Lower lobe of right lung (tissue), 2 donors: ENCODE measurements around the gene RND2. TPM values are rescaled to one million over a fixed set of nuclear protein-coding genes. Genes with fewer than 3 reads are reported as not detected.
"Not testable (repeated sequence)": the region's sequence is repeated elsewhere in the genome, so short reads cannot be mapped to it uniquely, and the experiment has no call there.

Experiments
- ATAC-seq, 2 donors: fragments of 200-7000 bp; cut with Tn5 transposase; one replicate each; pipeline ENCODE4 v1.9.1; 2020 to 2022; ENCODE audit warnings: mild to moderate bottlenecking in 2 of 2, moderate library complexity in 2 of 2
- DNase-seq: peaks from one replicate; pipeline ENCODE4 v3.0.0-alpha.2; 2020
- H3K27ac ChIP-seq: fragments of 200-600 bp; one replicate; pipeline ENCODE4 v1.8.0; 2022
- H3K27me3 ChIP-seq: fragments of 200-600 bp; one replicate; pipeline ENCODE4 v1.8.0; 2022; ENCODE audit warnings: low read depth
- H3K36me3 ChIP-seq: fragments of 200-600 bp; one replicate; pipeline ENCODE4 v1.8.0; 2022; ENCODE audit warnings: mild to moderate bottlenecking
- H3K4me1 ChIP-seq: fragments of 200-600 bp; one replicate; pipeline ENCODE4 v1.8.0; 2022
- H3K4me3 ChIP-seq: fragments of 200-600 bp; one replicate; pipeline ENCODE4 v1.8.0; 2022; ENCODE audit warnings: mild to moderate bottlenecking
- H3K9me3 ChIP-seq: fragments of 200-600 bp; one replicate; pipeline ENCODE4 v1.8.0; 2022
- intact Hi-C: fragments of 100-400 bp; cut with DNase I; formaldehyde crosslinking; loops from one replicate; pipeline ENCODE4 v1.11.0; 2022
- total RNA-seq: library from RNA; stranded (reverse); fragmentation: NEBNext Ultra II Directional; extraction: Animal tissue kit (Norgen Biotek cat#: 25700); gene quantifications from one replicate; pipeline ENCODE4 v1.2.1, GENCODE V29; 2021
- TF ChIP-seq, protein P1 (sequence below): fragments of 200-600 bp; IDR thresholded peaks from one replicate; pipeline ENCODE4 v1.8.0; 2022; ENCODE audit warnings: antibody characterized with exemption, mild to moderate bottlenecking
- donor health status: DM: no; HTN: yes; CAD: no; lungs with severe emphysema.

The RND2 gene
- total RNA-seq, 1 donor from 2014 or later, result 0.53 TPM

DNA sequence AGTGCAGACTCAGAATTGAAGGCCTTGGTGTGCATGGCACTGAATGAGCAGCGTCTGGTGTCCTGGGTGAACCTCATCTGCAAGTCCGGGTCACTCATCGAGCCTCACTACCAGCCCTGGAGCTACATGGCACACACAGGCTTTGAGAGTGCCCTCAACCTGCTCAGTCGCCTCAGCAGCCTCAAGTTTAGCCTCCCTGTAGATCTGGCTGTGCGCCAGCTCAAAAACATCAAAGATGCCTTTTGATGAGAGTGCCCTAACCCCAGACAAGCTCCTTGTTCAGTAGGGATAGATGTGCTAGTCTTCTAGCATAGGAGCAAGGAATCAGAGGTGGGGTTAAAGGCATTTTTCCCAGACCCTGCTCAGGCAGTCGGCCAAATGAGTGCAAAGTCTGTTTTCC lies 33.6 kb upstream of the RND2 start:
- Histone ChIP-seq H3K36me3 (peaks cover 75% of the 10 kb centered on the region), H3K27me3 (no peaks in the 10 kb centered on the region), H3K4me1 (no peaks in the 10 kb centered on the region), H3K4me3 (no peak overlapping the region), H3K9me3 (no peaks in the 10 kb centered on the region), H3K27ac (no peak overlapping the region)
- ATAC-seq (no peak), DNase-seq (no peak)
- TF ChIP-seq, protein P1, sequence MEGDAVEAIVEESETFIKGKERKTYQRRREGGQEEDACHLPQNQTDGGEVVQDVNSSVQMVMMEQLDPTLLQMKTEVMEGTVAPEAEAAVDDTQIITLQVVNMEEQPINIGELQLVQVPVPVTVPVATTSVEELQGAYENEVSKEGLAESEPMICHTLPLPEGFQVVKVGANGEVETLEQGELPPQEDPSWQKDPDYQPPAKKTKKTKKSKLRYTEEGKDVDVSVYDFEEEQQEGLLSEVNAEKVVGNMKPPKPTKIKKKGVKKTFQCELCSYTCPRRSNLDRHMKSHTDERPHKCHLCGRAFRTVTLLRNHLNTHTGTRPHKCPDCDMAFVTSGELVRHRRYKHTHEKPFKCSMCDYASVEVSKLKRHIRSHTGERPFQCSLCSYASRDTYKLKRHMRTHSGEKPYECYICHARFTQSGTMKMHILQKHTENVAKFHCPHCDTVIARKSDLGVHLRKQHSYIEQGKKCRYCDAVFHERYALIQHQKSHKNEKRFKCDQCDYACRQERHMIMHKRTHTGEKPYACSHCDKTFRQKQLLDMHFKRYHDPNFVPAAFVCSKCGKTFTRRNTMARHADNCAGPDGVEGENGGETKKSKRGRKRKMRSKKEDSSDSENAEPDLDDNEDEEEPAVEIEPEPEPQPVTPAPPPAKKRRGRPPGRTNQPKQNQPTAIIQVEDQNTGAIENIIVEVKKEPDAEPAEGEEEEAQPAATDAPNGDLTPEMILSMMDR, result no peak
- intact Hi-C loops, result no loop called here

DNA sequence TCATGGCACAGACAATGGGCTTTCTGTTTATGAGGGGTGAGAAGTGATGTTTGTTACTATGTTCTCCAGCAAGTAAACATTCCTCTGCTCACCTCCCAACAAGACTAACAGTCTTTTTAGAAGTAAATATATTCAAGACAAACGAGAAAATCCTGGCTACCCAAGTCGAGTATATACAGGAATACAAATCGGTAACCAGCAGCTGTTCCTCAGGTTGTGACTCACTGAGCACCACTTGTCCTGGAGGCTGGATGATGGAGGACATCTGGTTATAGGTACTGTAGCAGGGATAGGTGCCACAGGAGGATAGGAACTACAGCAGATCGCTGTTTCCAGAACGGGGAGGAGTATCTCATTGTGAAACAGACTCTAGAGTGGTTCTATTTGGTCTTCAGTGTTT lies 32.2 kb upstream of the RND2 start:
- peaks cover 10% of the 10 kb centered on the region for H3K4me1 ChIP-seq
- peaks cover 61% of the 10 kb centered on the region for H3K36me3 ChIP-seq
- H3K9me3 ChIP-seq, result no peaks in the 10 kb centered on the region
- TF ChIP-seq, protein P1, result no peak
- no peak for DNase-seq
- H3K4me3 ChIP-seq, result no peak overlapping the region
- no peaks in the 10 kb centered on the region for H3K27me3 ChIP-seq
- intact Hi-C loops, result no loop called here
- ATAC-seq, result no peak
- no peak overlapping the region for H3K27ac ChIP-seq

DNA sequence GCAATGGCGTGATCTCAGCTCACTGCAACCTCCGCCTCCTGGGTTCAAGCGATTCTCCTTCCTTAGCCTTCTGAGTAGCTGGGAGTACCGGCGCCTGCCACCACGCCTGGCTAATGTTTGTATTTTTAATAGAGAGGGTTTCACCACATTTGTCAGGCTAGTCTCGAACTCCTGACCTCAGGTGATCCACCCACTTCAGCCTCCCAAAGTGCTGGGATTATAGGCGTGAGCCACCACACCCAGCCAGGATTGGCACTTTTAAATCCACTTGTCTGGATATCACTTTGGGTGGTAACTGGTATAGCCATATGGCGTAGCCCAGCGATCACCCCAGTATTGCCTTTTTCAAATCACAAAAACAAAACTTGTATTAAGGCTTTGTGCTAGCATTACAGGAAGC lies 31.1 kb upstream of the RND2 start:
- H3K27ac ChIP-seq, ATAC-seq, H3K27me3 ChIP-seq, H3K9me3 ChIP-seq, DNase-seq, H3K4me3 ChIP-seq, intact Hi-C loops: not testable (repeated sequence)
- H3K4me1 ChIP-seq, result peaks cover 13% of the 10 kb centered on the region
- H3K36me3 ChIP-seq, result peaks cover 50% of the 10 kb centered on the region

DNA sequence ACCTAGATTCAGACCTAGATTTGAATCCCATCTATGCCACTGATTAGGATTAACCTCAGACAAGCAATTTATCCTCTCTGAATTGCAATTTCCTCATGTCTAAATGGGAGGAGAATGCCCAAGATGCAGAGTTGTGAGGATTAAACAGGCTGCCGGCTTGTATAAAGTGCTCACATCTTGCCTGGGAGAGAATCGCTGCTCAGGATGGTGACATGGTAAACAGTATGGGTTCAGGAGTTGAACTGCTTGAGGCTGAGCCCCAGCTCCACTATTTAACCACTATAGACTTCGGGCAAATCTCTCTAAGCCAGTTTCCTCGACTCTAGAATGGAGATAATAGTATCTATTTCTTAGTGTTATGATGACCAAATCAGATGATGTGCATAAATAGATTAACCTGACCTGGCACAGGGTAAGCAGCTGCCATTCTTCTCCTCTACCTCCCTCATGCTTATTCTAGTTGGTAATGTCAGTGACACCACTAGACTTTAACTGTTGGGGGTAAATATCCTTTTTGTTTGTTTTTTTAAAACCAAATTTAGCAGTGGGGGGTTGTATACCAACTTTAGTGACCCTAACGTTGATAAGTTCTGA lies 27.5 kb upstream of the RND2 start:
- no peak for ATAC-seq
- H3K4me3 ChIP-seq, result peak overlapping the region; percentile 89
- no peak for DNase-seq
- H3K4me1 ChIP-seq, result peaks cover 42% of the 10 kb centered on the region
- H3K27me3 ChIP-seq, result no peaks in the 10 kb centered on the region
- H3K9me3 ChIP-seq, result no peaks in the 10 kb centered on the region
- peak overlapping the region; percentile 96 for H3K27ac ChIP-seq
- intact Hi-C loops, result no loop called here
- TF ChIP-seq, protein P1, result no peak
- peaks cover 48% of the 10 kb centered on the region for H3K36me3 ChIP-seq

DNA sequence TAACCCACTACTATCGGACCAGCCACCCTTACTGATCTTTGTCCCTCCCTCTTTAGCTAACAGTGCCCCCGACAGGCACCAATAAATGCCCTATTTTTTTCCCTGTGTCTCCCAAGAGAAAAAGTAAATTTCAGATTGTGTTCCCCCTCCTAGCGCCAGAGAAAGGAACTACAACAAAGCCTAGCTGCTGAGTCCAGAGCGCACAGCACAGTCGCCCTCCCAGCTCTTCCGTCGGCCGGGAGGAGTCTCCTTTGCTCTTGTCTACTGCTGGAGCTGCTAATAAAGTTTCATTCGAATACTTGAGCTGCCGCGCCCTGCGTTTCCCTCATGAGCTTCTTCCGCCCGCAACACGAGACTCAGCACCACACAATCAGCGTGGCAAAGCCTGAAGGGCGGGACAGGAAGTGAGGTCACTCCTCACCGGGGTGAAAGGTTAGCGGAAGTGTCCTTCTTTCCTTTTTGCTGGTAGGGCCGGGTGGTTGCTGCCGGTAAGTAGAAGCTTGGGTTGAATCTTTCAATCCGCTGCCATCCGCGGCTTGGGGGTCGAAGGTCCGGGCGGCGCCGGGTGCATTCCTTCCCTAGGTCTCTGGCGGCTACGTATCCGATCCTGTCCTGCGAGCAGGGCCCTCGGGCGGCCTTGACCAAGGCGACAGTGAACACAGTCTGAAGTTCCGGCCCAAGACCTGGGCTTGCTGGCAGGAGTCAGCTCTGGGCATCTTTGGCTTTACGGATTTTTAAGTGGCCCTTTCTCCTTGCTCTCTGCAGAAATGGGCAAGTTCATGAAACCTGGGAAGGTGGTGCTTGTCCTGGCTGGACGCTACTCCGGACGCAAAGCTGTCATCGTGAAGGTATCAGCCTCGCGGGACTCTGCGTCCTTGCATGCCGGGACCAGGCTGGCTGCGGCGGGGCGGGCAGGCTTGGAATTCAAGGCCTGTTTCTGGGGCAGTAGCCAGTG lies 26.8 kb upstream of the RND2 start, which contains the start of gene RPL27:
Gene RPL27 (plus strand): TSS at position 436 of the 955 bp plus-strand sequence. CDS start 332 bp downstream, at position 768.
- H3K27me3 ChIP-seq, result no peaks in the 10 kb centered on the region
- peaks cover 48% of the 10 kb centered on the region for H3K36me3 ChIP-seq
- no peaks in the 10 kb centered on the region for H3K9me3 ChIP-seq
- ATAC-seq (peak; percentile 98 to 99), DNase-seq (peak; percentile 98)
- peaks cover 42% of the 10 kb centered on the region for H3K4me1 ChIP-seq
- H3K4me3 ChIP-seq, result peak within 1 kb of the TSS; percentile 89
- intact Hi-C loops, result no loop called here
- H3K27ac ChIP-seq, result peak within 1 kb of the TSS; percentile 96
- TF ChIP-seq, protein P1, result peak; percentile 92
